Transverse colon (tissue), 4 donors: Measurements from ENCODE around the gene PHKA2. TPM values are rescaled to one million over a fixed set of nuclear protein-coding genes. Genes with fewer than 3 reads are reported as not detected.
"Not testable (repeated sequence)": the region's sequence is repeated elsewhere in the genome, so short reads cannot be mapped to it uniquely, and the experiment has no call there.

Experiments used
- DNase-seq: peaks from one replicate; pipeline ENCODE4 v3.0.0-alpha.2; 2019
- H3K27ac ChIP-seq, 4 donors: fragments of 200-600 bp; sonication (generic); 2 replicates each; pipeline ENCODE4 v1.5.1; 2016 to 2018; ENCODE audit warnings: inconsistent platforms in 4 of 4
- H3K27me3 ChIP-seq: fragments of 200-600 bp; sonication (generic); 2 replicates; pipeline ENCODE4 v1.5.1; 2017; ENCODE audit warnings: inconsistent platforms
- H3K36me3 ChIP-seq, 4 donors: fragments of 200-600 bp; sonication (generic); 2 replicates each; pipeline ENCODE4 v1.5.1; 2017 to 2019; ENCODE audit warnings: inconsistent platforms in 4 of 4
- H3K4me1 ChIP-seq, 4 donors: fragments of 200-600 bp; sonication (generic); 2 replicates each; pipeline ENCODE4 v1.5.1; 2017 to 2020; ENCODE audit warnings: inconsistent platforms in 4 of 4
- H3K4me3 ChIP-seq, 4 donors: fragments of 200-600 bp; sonication (generic); 1 replicate in 1 of 4; 2 replicates in 3 of 4; pipeline versions ENCODE4 v1.5.1 to v1.6.1; 2017 to 2019; ENCODE audit warnings: inconsistent platforms in 4 of 4
- H3K9me3 ChIP-seq, 2 donors: fragments of 200-600 bp; sonication (generic); 2 replicates each; pipeline ENCODE4 v1.5.1; 2017 to 2019; ENCODE audit warnings: inconsistent platforms in 2 of 2
- CTCF ChIP-seq, 5 experiments: fragments of 200-600 bp in 3 of 5; fragments of 450-650 bp in 2 of 5; sonication (generic) in 3 of 5; IDR thresholded peaks; 1 replicate in 2 of 5; 2 replicates in 3 of 5; pipeline ENCODE4 v1.5.1; 2016 to 2017; ENCODE audit warnings: antibody characterized with exemption in 5 of 5, inconsistent platforms in 3 of 5, mild to moderate bottlenecking in 2 of 5, moderate library complexity in 1 of 5
- EP300 ChIP-seq: sonication (generic); formaldehyde crosslinking; IDR thresholded peaks from one replicate; pipeline ENCODE4 v1.6.1; 2017; ENCODE audit warnings: antibody characterized with exemption, low read depth
- POLR2A ChIP-seq: fragments of 450-650 bp; IDR thresholded peaks from one replicate; pipeline ENCODE4 v1.6.1; 2016; ENCODE audit warnings: antibody characterized with exemption, mild to moderate bottlenecking, moderate library complexity
- POLR2AphosphoS5 ChIP-seq, 3 donors: sonication (generic); formaldehyde crosslinking; IDR thresholded peaks; one replicate each; pipeline ENCODE4 v1.6.1; 2016; ENCODE audit warnings: antibody characterized with exemption in 3 of 3
- WGBS, 2 donors: methylation state at CpG; one replicate each; pipeline ENCODE4 v1.1.5; 2018; ENCODE audit warnings: low coverage in 1 of 2; 5-methylcytosine and 5-hydroxymethylcytosine counted together
- in situ Hi-C, 4 donors: fragments of 200-750 bp; cut with MboI; loops; one replicate each; pipeline versions ENCODE4 v1.15.0 to v1.15.1; 2017; ENCODE audit warnings: low sequenced_read_pairs in 3 of 4, low pct_ligation_motif_present in 1 of 4, low pct_unique_long_range_greater_than_20kb in 1 of 4
- intact Hi-C: fragments of 100-400 bp; cut with DNase I; formaldehyde crosslinking; loops from one replicate; pipeline ENCODE4 v1.15.1; 2023; ENCODE audit warnings: low total_unique reads
- total RNA-seq, 4 donors: library from RNA; depleted of rRNA; stranded (reverse); fragments of >200 nt; gene quantifications; one replicate each; pipeline ENCODE4 v1.1.0, GENCODE V29; 2016

PHKA2 gene
- total RNA-seq, 4 donors from 2014 or later = 23.8 to 46.4 (median 30.4) TPM

- no peaks in the 10 kb centered on the region for H3K9me3 ChIP-seq
- H3K4me1 ChIP-seq = no peaks in the 10 kb centered on the region
- intact Hi-C loops = no loop called here
- in situ Hi-C loops = no loop called here
- DNase-seq = no peak
- H3K4me3 ChIP-seq = no peak overlapping the region
- 83 to 91% methylated on average over 1 to 2 of the region's 2 CpGs for WGBS, 2 donors
- no peaks in the 10 kb centered on the region for H3K36me3 ChIP-seq
- TF ChIP-seq POLR2A (no peak), EP300 (no peak), POLR2AphosphoS5 (IDR thresholded peaks at IDR 0.05) (no peak), CTCF (IDR thresholded peaks at IDR 0.05) (no peak)
- no peaks in the 10 kb centered on the region for H3K27me3 ChIP-seq
- no peak overlapping the region for H3K27ac ChIP-seq
These were observed 36.1 kb upstream of the PHKA2 start for GRCh38 chrX:19019996-19020395.

GRCh38 chrX:19017271-19017670 lies 33.4 kb upstream of the PHKA2 start:
- no peaks in the 10 kb centered on the region for H3K27me3 ChIP-seq
- no peak overlapping the region for H3K4me3 ChIP-seq
- WGBS, 2 donors = 41% methylated on average over 3 of the region's 3 CpGs; no CpG with 5 or more reads in 1 of the 2 donors
- no peak for DNase-seq
- intact Hi-C loops = no loop called here
- no peaks in the 10 kb centered on the region for H3K36me3 ChIP-seq
- in situ Hi-C loops = no loop called here
- no peaks in the 10 kb centered on the region for H3K4me1 ChIP-seq
- no peaks in the 10 kb centered on the region for H3K9me3 ChIP-seq
- TF ChIP-seq POLR2AphosphoS5 (IDR thresholded peaks at IDR 0.05) = no peak
- peak in 3 of 5 experiments; percentile 20 to 22 (median 21) for TF ChIP-seq CTCF (IDR thresholded peaks at IDR 0.05)
- H3K27ac ChIP-seq = no peak overlapping the region

GRCh38 chrX:19016614-19017013 lies 32.7 kb upstream of the PHKA2 start:
- H3K4me3 ChIP-seq, DNase-seq, H3K4me1 ChIP-seq, H3K9me3 ChIP-seq, intact Hi-C loops, H3K36me3 ChIP-seq, H3K27ac ChIP-seq, in situ Hi-C loops, H3K27me3 ChIP-seq: not testable (repeated sequence)
- 90% methylated on average over 8 of the region's 8 CpGs; no CpG with 5 or more reads in 1 of the 2 donors for WGBS, 2 donors

GRCh38 chrX:19007868-19008267 lies 24.0 kb upstream of the PHKA2 start:
- in situ Hi-C loops (no loop called here), intact Hi-C loops (no loop called here)
- Histone ChIP-seq H3K27me3 (no peaks in the 10 kb centered on the region), H3K4me3 (no peak overlapping the region), H3K9me3 (no peaks in the 10 kb centered on the region), H3K27ac (no peak overlapping the region), H3K4me1 (no peaks in the 10 kb centered on the region), H3K36me3 (no peaks in the 10 kb centered on the region)
- no peak for DNase-seq
- WGBS, 2 donors = 96 to 100% methylated on average over 1 to 4 of the region's 4 CpGs
- TF ChIP-seq EP300 (no peak), POLR2AphosphoS5 (IDR thresholded peaks at IDR 0.05) (no peak), POLR2A (no peak), CTCF (IDR thresholded peaks at IDR 0.05) (no peak)

GRCh38 chrX:19007011-19007410 lies 23.1 kb upstream of the PHKA2 start:
- WGBS, 2 donors = 86 to 100% methylated on average over 1 to 7 of the region's 7 CpGs
- H3K27ac ChIP-seq = no peak overlapping the region
- H3K4me3 ChIP-seq = no peak overlapping the region
- no peaks in the 10 kb centered on the region for H3K9me3 ChIP-seq
- no peaks in the 10 kb centered on the region for H3K4me1 ChIP-seq
- DNase-seq = no peak
- H3K27me3 ChIP-seq = no peaks in the 10 kb centered on the region
- intact Hi-C loops = no loop called here
- no peaks in the 10 kb centered on the region for H3K36me3 ChIP-seq
- in situ Hi-C loops = no loop called here
- TF ChIP-seq POLR2AphosphoS5 (IDR thresholded peaks at IDR 0.05) (no peak), POLR2A (no peak), CTCF (IDR thresholded peaks at IDR 0.05) (no peak), EP300 (no peak)
